MM.1S (cell line): ENCODE measurements around the gene EFNA5.

Experiments
- EZH2 ChIP-seq: fragments of 300-600 bp; sonication (generic); optimal IDR thresholded peaks from 2 replicates; pipeline ENCODE3; 2017; ENCODE audit warnings: low read depth, mild to moderate bottlenecking, antibody characterized with exemption, low read length, mixed read lengths
- EZH2phosphoT487 ChIP-seq: fragments of 300-600 bp; sonication (generic); IDR thresholded peaks from 2 replicates; pipeline ENCODE4 v1.6.1; 2018; ENCODE audit warnings: antibody characterized with exemption, low read length
- TF ChIP-seq, protein P1 (sequence below): fragments of 300-600 bp; sonication (generic); IDR thresholded peaks from 2 replicates; pipeline ENCODE4 v1.5.1; 2016; ENCODE audit warnings: antibody characterized with exemption, low read length, mixed read lengths

DNA sequence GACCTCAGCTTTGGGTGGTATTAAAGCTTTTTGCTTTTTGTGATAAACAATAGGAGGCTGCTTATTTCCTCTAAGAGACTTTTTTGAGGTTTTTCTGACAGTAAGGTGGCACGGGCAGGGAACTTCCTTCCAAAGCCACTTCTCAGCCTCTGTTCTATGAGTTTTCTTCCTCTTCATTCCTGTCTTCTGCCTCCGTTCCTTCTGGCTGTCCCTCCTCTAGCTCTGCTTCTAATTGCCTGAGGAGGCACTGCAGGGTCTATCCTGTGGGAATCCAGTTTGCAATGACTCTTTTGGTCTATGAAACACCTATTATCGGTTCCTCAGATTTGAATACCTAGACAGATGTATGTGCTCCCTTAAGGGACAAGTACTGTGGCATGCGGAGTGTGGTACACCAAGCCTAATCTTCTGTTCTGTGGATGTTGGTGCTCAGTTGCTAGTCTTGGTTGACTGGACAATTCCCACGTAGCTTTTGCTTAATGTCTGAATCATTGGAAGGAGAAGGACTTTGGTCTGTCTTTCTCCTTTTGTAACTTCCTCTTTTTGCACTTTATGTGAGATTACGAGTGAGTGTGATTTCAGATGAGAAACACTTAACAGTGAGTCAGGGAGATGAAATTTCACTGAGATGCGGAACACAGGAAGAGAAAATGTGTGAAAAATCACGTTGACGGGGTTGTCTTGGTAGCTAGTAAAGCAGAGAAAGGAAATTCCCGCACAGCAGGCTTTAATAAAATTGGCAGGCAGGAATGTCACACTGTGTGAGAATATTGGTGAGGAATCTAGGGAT, 305.2 kb downstream of the EFNA5 start:
- TF ChIP-seq, protein P1, sequence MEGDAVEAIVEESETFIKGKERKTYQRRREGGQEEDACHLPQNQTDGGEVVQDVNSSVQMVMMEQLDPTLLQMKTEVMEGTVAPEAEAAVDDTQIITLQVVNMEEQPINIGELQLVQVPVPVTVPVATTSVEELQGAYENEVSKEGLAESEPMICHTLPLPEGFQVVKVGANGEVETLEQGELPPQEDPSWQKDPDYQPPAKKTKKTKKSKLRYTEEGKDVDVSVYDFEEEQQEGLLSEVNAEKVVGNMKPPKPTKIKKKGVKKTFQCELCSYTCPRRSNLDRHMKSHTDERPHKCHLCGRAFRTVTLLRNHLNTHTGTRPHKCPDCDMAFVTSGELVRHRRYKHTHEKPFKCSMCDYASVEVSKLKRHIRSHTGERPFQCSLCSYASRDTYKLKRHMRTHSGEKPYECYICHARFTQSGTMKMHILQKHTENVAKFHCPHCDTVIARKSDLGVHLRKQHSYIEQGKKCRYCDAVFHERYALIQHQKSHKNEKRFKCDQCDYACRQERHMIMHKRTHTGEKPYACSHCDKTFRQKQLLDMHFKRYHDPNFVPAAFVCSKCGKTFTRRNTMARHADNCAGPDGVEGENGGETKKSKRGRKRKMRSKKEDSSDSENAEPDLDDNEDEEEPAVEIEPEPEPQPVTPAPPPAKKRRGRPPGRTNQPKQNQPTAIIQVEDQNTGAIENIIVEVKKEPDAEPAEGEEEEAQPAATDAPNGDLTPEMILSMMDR, result no peak
- TF ChIP-seq EZH2, result no peak
- no peak for TF ChIP-seq EZH2phosphoT487
